ENCODE measurements around the gene CD38.
"Not testable (repeated sequence)": the region's sequence is repeated elsewhere in the genome, so short reads cannot be mapped to it uniquely, and the experiment has no call there.

CD38 gene

GRCh38 chr4:15802497-15802896 lies 24.4 kb downstream of the CD38 start:
- not testable (repeated sequence) for DNase-seq

GRCh38 chr4:15805583-15806517 lies 27.7 kb downstream of the CD38 start:
- DNase-seq: peak; percentile 66

GRCh38 chr4:15809058-15809457 lies 30.9 kb downstream of the CD38 start:
- no peak for DNase-seq

- DNase-seq: no peak
Observed at GRCh38 chr4:15809466-15809865, 31.3 kb downstream of the CD38 start.

GRCh38 chr4:15811703-15812337 lies 33.7 kb downstream of the CD38 start:
- no peak for DNase-seq

GRCh38 chr4:15832523-15833451 lies 54.7 kb downstream of the CD38 start:
- DNase-seq: no peak

- no peak for DNase-seq
Observed at GRCh38 chr4:15833801-15834200, 55.7 kb downstream of the CD38 start.

GRCh38 chr4:15836362-15836761 lies 58.2 kb downstream of the CD38 start:
- no peak for DNase-seq

- no peak for DNase-seq
Observed at GRCh38 chr4:15837591-15837990, 59.5 kb downstream of the CD38 start.

GRCh38 chr4:15841194-15841730 lies 63.1 kb downstream of the CD38 start:
- DNase-seq: not testable (repeated sequence)

GRCh38 chr4:15847746-15848145 lies 69.6 kb downstream of the CD38 start:
- DNase-seq: no peak

GRCh38 chr4:15848191-15848842 lies 70.2 kb downstream of the CD38 start:
- no peak for DNase-seq

GRCh38 chr4:15851969-15852368 lies 73.8 kb downstream of the CD38 start:
- no peak for DNase-seq

- DNase-seq: no peak
Observed at GRCh38 chr4:15852524-15852923, 74.4 kb downstream of the CD38 start.

GRCh38 chr4:15853345-15853744 lies 75.2 kb downstream of the CD38 start:
- no peak for DNase-seq

- DNase-seq: no peak
Observed at GRCh38 chr4:15855804-15856475, 77.8 kb downstream of the CD38 start.

- DNase-seq: not testable (repeated sequence)
Observed at GRCh38 chr4:15861198-15861597, 83.1 kb downstream of the CD38 start.

GRCh38 chr4:15864651-15865566 lies 86.8 kb downstream of the CD38 start:
- no peak for DNase-seq

GRCh38 chr4:15868111-15868510 lies 90.0 kb downstream of the CD38 start:
- DNase-seq: no peak

GRCh38 chr4:15868826-15869413 lies 90.8 kb downstream of the CD38 start:
- no peak for DNase-seq
